NCI-H2107 treated with DMSO at 0.1 percent for 48 hours (cell line): ENCODE measurements around the gene GNB1.

Source experiments
- DNase-seq: peaks from one replicate; lab custom pipeline; 2025; ENCODE audit not compliant: unreplicated experiment; lab: John Stamatoyannopoulos, UW

GNB1 gene

GRCh38 chr1:1832820-1833219 is 58.1 kb downstream of the GNB1 start:
- DNase-seq: no peak

GRCh38 chr1:1832166-1832565 is 58.7 kb downstream of the GNB1 start:
- no peak for DNase-seq

GRCh38 chr1:1827089-1827848 is 63.6 kb downstream of the GNB1 start:
- DNase-seq: no peak

- no peak for DNase-seq
Measured at GRCh38 chr1:1826356-1827088, 64.4 kb downstream of the GNB1 start.

GRCh38 chr1:1825217-1825616 is 65.7 kb downstream of the GNB1 start:
- no peak for DNase-seq

- no peak for DNase-seq
Measured at GRCh38 chr1:1819762-1820161, 71.1 kb downstream of the GNB1 start.

- no peak for DNase-seq
Measured at GRCh38 chr1:1817221-1817620, 73.7 kb downstream of the GNB1 start.

GRCh38 chr1:1815606-1816281 is 75.1 kb downstream of the GNB1 start:
- DNase-seq: no peak

- no peak for DNase-seq
Measured at GRCh38 chr1:1809489-1809888, 81.4 kb downstream of the GNB1 start.

GRCh38 chr1:1808206-1808605 is 82.7 kb downstream of the GNB1 start:
- DNase-seq: no peak

GRCh38 chr1:1806890-1807289 is 84.0 kb downstream of the GNB1 start:
- DNase-seq: no peak

- DNase-seq: no peak
Measured at GRCh38 chr1:1804301-1804700, 86.6 kb downstream of the GNB1 start.

GRCh38 chr1:1802871-1803270 is 88.0 kb downstream of the GNB1 start:
- DNase-seq: no peak

GRCh38 chr1:1799716-1800115 is 91.2 kb downstream of the GNB1 start:
- no peak for DNase-seq

GRCh38 chr1:1797731-1798341 is 93.1 kb downstream of the GNB1 start:
- no peak for DNase-seq

GRCh38 chr1:1796466-1796865 is 94.4 kb downstream of the GNB1 start:
- no peak for DNase-seq

GRCh38 chr1:1794999-1795398 is 95.9 kb downstream of the GNB1 start:
- DNase-seq: no peak

GRCh38 chr1:1793481-1794244 is 97.2 kb downstream of the GNB1 start:
- no peak for DNase-seq

GRCh38 chr1:1788646-1789431 is 102.0 kb downstream of the GNB1 start:
- no peak for DNase-seq

- DNase-seq: no peak
Measured at GRCh38 chr1:1788136-1788535, 102.8 kb downstream of the GNB1 start.
